Vagina (tissue), 2 donors: Measurements from ENCODE around the gene AIG1. TPM values are rescaled to one million over a fixed set of nuclear protein-coding genes. Genes with fewer than 3 reads are reported as not detected.

Source experiments
- DNase-seq, 2 donors: peaks; one replicate each; pipeline ENCODE4 v3.0.0-alpha.2; 2017; ENCODE audit errors: extremely low spot score in 2 of 2
- H3K27ac ChIP-seq: fragments of 200-600 bp; sonication (generic); one replicate; pipeline ENCODE4 v1.5.1; 2019
- H3K27me3 ChIP-seq: fragments of 200-600 bp; sonication (generic); one replicate; pipeline ENCODE4 v1.5.1; 2019
- H3K36me3 ChIP-seq, 2 donors: fragments of 200-600 bp; sonication (generic); one replicate each; pipeline ENCODE4 v1.5.1; 2017 to 2019
- H3K4me1 ChIP-seq: fragments of 200-600 bp; sonication (generic); one replicate; pipeline ENCODE4 v1.5.1; 2019
- H3K4me3 ChIP-seq, 2 donors: fragments of 200-600 bp; sonication (generic); 1 replicate in 1 of 2; 2 replicates in 1 of 2; pipeline ENCODE4 v1.5.1; 2016 to 2019
- H3K9me3 ChIP-seq: fragments of 200-600 bp; sonication (generic); one replicate; pipeline ENCODE4 v1.5.1; 2019
- CTCF ChIP-seq, 3 experiments: fragments of 450-650 bp in 2 of 3; fragments of 200-600 bp in 1 of 3; sonication (generic) in 1 of 3; IDR thresholded peaks; one replicate each; pipeline ENCODE4 v1.5.1; 2017 to 2019; ENCODE audit warnings: antibody characterized with exemption in 3 of 3, mild to moderate bottlenecking in 2 of 3, moderate library complexity in 2 of 3
- POLR2A ChIP-seq, 2 donors: fragments of 450-650 bp; IDR thresholded peaks; one replicate each; pipeline ENCODE4 v1.6.1; 2017; ENCODE audit warnings: antibody characterized with exemption in 2 of 2, mild to moderate bottlenecking in 2 of 2, moderate library complexity in 2 of 2
- POLR2AphosphoS5 ChIP-seq, 2 donors: sonication (generic); formaldehyde crosslinking; IDR thresholded peaks; one replicate each; pipeline ENCODE4 v1.9.0; 2017; ENCODE audit warnings: antibody characterized with exemption in 2 of 2, mild to moderate bottlenecking in 2 of 2, low read depth in 1 of 2; ENCODE audit not compliant: insufficient read depth in 1 of 2
- intact Hi-C: fragments of 100-400 bp; cut with DNase I; formaldehyde crosslinking; loops from one replicate; pipeline ENCODE4 v1.15.1; 2023
- total RNA-seq: library from RNA; depleted of rRNA; stranded (reverse); fragments of >200 nt; gene quantifications from one replicate; pipeline ENCODE4 v1.2.3, GENCODE V29; 2016

Gene AIG1
- total RNA-seq, 1 donor from 2014 or later = 22.3 TPM

DNA sequence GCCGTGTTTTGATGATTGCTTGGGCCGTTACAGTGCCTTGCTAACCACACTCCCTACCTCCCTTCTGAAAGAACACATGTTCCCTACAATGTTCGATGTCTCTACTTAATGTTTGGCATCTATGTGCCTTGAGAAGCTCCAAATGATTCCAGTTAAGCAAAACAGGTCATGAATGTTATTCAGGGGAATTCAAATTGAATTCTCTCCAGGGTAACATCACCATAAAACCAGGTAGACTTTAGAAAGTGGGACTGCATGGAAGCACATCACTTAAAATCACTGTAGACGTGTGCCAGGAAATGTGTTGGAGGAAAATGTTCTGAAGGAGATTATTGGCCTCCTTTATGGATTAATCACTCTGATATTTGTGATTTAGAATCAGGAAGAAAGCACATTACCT lies 261.7 kb downstream of the AIG1 start:
- no peak overlapping the region for H3K27ac ChIP-seq
- DNase-seq = no peak
- H3K4me1 ChIP-seq = peaks cover 10% of the 10 kb centered on the region
- H3K9me3 ChIP-seq = no peaks in the 10 kb centered on the region
- H3K36me3 ChIP-seq = no peaks in the 10 kb centered on the region
- intact Hi-C loops = no loop called here
- TF ChIP-seq POLR2A (IDR thresholded peaks at IDR 0.05) (no peak), POLR2AphosphoS5 (IDR thresholded peaks at IDR 0.05; ENCODE audit: insufficient read depth in 1 of 2, low read depth in 1 of 2) (no peak), CTCF (IDR thresholded peaks at IDR 0.05) (no peak)
- no peaks in the 10 kb centered on the region for H3K27me3 ChIP-seq
- no peak overlapping the region for H3K4me3 ChIP-seq

DNA sequence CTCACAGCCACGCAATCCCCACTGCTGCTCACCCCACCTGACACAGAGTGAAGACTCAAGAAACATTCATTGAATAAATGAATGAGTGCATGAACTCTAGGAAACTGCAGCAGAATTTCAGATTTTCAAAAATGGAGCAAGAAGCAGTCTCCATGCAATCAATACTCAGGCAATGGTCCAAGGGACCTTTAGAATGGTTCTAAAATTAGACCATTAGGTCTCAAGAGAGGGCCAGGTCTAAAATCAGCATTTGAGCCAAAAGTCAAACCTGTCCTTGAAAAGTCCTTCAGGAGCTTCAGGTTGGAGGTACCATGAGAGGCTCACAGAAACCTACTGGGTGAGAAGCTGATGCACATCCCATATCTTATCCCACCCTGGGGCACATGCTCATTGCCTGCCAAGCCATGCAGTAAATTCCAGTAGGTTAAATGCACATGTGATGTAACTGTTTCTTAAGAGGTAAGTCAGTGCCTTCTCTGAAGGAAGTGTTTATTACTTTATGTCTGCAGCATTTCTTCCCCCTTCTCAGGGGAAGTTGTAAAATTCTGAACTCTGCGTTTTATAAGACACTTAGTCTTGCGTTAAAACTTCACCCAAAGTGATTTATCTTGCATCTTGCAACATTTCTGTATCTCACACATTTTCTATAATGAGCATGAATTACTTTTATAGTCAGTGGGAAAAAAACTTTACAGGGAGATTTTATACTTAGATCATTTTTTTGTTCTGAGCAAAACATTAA lies 263.2 kb downstream of the AIG1 start:
- H3K4me1 ChIP-seq = peaks cover 10% of the 10 kb centered on the region
- TF ChIP-seq CTCF (IDR thresholded peaks at IDR 0.05) (no peak), POLR2A (IDR thresholded peaks at IDR 0.05) (no peak), POLR2AphosphoS5 (IDR thresholded peaks at IDR 0.05; ENCODE audit: insufficient read depth in 1 of 2, low read depth in 1 of 2) (peak in 1 of 2 donors; percentile 62)
- no peaks in the 10 kb centered on the region for H3K27me3 ChIP-seq
- no peak overlapping the region for H3K4me3 ChIP-seq
- no peaks in the 10 kb centered on the region for H3K9me3 ChIP-seq
- no peak overlapping the region for H3K27ac ChIP-seq
- intact Hi-C loops = no loop called here
- no peak for DNase-seq
- H3K36me3 ChIP-seq = no peaks in the 10 kb centered on the region

DNA sequence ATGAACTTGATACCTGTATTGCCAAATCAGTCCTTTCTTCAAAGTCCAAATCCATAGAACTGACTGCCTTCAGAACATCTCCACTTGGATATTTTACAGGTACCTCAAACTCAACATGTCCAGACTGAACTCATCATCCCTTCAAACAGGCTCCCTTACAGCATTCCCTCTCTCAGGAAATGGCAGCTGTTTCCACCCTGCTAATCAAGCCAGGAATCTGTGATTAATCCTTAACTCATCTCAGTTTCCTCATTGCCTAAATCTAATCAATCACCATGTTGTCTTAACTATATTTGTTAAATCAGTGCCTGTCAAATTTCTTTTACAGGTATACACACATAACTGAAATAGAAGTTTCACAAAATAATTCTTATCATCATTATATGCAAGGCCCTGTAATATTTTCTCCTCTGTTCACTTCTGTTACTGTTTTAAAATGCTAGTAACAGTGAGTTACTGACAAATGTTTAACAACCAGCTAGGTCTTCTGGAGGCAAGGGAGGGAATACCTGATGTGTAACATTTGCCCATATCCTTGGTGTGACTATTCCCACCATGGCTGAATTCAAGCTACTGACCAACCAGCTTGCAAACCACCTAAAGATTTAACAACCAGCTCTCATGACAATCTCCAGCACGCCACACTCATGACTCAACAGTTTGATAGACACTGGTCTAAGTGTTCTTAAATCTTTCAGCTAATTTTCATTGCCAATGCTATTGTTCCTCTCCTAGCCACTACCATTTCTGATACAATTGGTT lies 264.9 kb downstream of the AIG1 start:
- no peak overlapping the region for H3K27ac ChIP-seq
- no peak for DNase-seq
- no peaks in the 10 kb centered on the region for H3K36me3 ChIP-seq
- no peaks in the 10 kb centered on the region for H3K9me3 ChIP-seq
- no peak overlapping the region for H3K4me3 ChIP-seq
- intact Hi-C loops = no loop called here
- TF ChIP-seq CTCF (IDR thresholded peaks at IDR 0.05) (no peak), POLR2A (IDR thresholded peaks at IDR 0.05) (no peak), POLR2AphosphoS5 (IDR thresholded peaks at IDR 0.05; ENCODE audit: insufficient read depth in 1 of 2, low read depth in 1 of 2) (no peak)
- no peaks in the 10 kb centered on the region for H3K27me3 ChIP-seq
- peaks cover 10% of the 10 kb centered on the region for H3K4me1 ChIP-seq

GRCh38 chr6:143328876-143329275 lies 268.2 kb downstream of the AIG1 start:
- no peak overlapping the region for H3K27ac ChIP-seq
- H3K4me1 ChIP-seq = peaks cover 10% of the 10 kb centered on the region
- H3K27me3 ChIP-seq = no peaks in the 10 kb centered on the region
- DNase-seq = no peak
- TF ChIP-seq POLR2AphosphoS5 (IDR thresholded peaks at IDR 0.05; ENCODE audit: insufficient read depth in 1 of 2, low read depth in 1 of 2) = peak in 1 of 2 donors; percentile 83
- TF ChIP-seq POLR2A (IDR thresholded peaks at IDR 0.05) = no peak
- intact Hi-C loops = no loop called here
- no peak overlapping the region for H3K4me3 ChIP-seq
- H3K36me3 ChIP-seq = no peaks in the 10 kb centered on the region
- no peaks in the 10 kb centered on the region for H3K9me3 ChIP-seq

GRCh38 chr6:143329323-143329722 lies 268.6 kb downstream of the AIG1 start:
- Histone ChIP-seq H3K4me1 (peaks cover 9% of the 10 kb centered on the region), H3K27me3 (no peaks in the 10 kb centered on the region), H3K27ac (no peak overlapping the region), H3K36me3 (no peaks in the 10 kb centered on the region), H3K9me3 (no peaks in the 10 kb centered on the region), H3K4me3 (no peak overlapping the region)
- intact Hi-C loops = no loop called here
- no peak for TF ChIP-seq POLR2AphosphoS5 (IDR thresholded peaks at IDR 0.05; ENCODE audit: insufficient read depth in 1 of 2, low read depth in 1 of 2)
- no peak for TF ChIP-seq POLR2A (IDR thresholded peaks at IDR 0.05)
- TF ChIP-seq CTCF (IDR thresholded peaks at IDR 0.05) = no peak
- no peak for DNase-seq
